ENCODE data around the gene DGKI.

DGKI gene

DNA sequence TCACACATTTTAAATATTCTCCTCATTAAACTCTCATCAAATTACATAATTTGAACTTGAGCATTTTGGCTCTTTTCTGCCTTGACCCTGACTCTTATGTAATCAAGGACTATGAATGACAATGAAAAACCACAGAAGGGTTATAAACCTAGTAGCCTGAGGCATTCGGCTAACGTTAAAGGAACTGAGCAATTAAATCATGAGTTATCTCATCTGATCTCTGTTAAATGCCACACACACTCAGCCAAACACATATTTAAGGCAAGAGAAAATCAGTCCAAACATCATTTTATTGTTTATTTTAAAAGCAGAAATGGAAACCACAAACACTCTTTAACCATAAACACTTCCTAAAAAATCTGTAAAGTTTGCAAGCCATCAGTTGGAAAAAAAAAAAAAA, 204.3 kb downstream of the DGKI start:
- no peak for DNase-seq

DNA sequence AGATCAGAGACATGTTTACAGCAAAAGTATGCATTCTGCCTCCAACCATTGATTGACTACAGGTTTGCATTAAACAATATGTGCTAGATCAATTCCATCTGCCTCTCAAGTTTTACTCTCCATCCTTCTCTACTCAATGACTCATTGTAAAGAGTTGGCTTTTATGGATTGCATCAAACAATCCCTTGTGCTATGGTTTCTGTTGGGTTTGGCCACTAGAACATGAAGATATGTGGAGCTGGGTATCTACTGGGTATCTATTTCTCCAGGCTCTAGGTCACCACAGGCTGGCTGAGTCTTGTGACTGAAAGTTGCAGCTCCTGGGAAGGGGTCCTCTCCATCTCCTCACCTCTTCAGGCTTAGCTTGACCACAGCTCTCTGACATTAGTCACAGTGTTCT, 204.7 kb downstream of the DGKI start:
- DNase-seq: no peak

DNA sequence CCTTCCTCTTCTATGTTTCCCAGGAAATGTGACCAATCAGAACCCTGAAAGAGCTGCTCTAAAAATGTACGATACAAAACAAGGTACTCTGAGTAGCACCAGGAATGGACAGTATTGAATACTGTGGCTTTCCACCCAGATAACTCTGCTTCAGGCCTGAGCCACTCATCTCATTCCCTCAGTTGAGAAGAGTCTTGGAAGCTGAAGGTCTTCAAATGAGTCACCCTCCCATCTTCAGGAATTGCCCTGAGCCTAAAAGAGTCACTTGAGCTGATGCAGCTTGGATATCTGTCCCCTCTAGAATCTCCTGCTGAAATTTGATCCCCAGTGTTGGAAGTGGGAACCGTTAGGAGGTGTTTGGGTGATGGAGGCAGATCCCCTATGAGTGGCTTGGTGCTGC, 210.4 kb downstream of the DGKI start:
- DNase-seq: no peak

DNA sequence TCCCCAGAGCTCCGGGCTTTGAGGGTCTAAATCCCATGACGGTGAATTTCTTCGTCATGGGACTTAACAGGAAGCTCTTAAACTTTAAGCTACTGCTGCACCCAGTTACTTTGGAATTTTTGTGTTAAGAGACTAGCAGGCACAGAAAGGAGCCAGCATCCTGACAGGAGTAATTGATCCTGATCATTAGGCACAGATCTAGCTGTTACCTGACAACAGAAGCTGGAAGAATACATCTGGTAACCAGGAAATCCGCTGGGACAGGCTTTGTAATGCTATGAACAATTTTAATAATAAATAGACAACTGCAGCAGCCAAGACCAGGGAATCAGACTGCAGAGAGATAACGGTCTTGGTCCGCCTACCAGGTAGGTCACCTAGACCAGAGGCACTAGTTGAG, 210.9 kb downstream of the DGKI start:
- no peak for DNase-seq

DNA sequence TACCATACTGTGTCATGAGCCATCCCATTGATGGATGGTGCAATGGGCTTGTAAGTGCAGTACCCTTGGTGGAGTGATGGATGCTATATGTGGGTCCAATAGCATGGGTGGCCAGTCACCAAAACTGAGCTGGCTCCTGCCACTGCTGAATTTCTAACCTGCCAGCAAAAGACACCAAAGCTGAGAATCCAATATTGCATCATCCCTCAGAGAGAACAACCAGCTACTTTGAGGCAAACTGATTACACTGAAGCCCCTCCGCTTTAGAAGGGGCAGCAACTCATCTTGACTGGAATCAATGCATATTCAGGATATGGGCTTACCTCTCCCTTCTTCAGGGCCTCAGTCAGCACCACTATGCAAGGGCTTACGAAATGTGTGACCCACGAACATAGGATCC, 211.6 kb downstream of the DGKI start:
- DNase-seq: no peak

DNA sequence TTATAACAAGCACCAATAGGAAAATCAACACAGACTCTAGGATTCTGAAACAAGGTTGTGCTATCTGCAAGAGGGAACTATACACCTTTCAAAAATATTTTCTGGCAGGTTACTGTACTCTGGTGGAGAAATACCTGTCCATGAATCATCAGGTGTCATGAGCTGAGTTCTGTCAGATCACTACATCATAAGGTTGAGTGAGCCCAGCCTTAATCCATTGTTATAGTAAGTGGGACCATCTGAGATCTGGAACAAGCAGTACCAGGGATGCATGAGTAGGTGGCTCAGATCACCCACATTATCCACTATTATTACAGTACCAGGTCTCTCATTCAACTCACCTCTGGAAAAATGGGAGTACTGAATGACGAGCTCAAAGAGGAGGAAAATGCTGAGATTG, 212.4 kb downstream of the DGKI start:
- no peak for DNase-seq

DNA sequence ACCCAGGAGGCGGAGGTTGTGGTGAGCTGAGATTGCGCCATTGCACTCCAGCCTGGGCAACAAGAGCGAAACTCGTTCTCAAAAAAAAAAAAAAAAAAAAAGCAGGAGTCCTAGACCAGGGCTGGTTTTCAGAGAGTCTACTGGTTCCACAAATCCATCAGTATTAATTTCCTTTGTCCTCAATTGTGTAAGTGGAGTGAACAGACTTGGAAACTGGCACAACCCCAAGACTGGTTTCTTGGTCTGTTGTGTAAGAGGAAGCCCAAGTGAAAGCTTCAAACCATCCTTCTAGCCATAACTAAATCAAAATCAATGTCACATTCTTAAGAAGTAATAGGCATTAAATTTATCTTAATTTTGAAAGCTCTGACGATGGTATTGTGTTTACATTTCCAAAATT, 213.6 kb downstream of the DGKI start:
- DNase-seq: no peak

DNA sequence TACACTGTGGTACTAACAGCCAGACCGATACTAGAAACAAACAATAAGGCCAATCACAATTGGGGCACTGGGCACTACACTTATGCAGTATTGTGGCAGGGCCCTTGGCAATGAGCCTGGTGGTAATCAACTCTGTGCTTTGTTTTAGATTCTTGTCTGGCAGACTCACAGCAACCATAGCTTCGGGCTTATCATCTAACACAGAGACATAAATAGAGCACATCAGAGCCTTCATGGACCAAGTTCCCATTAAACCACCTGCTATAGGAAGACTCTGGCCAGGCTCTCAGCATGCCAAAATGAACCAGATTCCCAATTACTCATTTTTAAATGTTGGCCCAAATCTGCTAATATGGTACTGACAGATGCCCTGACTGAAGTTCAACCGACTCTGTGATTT, 218.6 kb downstream of the DGKI start:
- no peak for DNase-seq

DNA sequence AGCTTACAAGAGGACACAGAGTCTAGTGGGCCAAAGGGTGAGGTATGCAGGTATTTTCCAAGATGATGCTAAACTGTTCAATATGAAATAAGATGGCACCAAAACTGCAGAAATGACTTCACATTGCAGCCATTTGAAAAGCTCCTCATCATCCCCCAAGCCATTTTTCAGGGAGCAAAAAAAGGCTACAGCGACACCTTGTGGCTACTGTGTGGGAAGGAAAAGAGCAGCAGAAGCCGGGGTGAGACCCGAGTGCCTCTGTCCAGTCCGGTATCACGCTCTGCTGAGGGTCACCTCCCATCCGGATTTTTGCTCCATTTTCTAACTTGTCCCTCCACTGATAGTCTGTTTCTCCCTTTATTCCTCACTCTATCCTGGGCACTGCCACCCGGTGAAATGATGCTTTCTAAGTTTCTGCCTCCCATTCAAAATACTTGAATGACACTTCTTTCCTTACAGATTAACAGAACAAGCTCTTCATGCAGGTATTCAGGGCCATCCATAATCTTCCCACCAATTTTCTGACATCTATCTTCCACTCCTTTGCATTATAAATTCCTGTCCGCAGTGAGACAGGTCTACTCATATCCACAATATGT, 220.2 kb downstream of the DGKI start:
- DNase-seq: peak in 2 of 5 donors; percentile 7 to 36

DNA sequence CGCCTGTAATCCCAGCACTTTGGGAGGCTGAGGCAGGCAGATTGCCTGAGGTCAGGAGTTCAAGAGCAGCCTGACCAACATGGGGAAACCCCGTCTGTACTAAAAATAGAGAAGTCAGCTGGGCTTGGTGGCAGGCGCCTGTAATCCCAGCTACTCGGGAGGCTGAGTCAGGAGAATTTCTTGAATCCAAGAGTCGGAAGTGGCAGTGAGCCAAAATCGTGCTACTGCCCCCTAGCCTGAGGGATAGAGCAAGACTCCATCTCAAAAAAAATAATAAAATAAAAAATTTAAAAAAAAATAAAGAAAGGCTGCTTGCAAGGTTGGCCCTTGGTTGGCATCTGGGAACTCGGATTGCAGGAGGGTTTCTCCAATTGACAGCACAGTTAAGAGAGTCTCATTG, 221.6 kb downstream of the DGKI start:
- no peak for DNase-seq

DNA sequence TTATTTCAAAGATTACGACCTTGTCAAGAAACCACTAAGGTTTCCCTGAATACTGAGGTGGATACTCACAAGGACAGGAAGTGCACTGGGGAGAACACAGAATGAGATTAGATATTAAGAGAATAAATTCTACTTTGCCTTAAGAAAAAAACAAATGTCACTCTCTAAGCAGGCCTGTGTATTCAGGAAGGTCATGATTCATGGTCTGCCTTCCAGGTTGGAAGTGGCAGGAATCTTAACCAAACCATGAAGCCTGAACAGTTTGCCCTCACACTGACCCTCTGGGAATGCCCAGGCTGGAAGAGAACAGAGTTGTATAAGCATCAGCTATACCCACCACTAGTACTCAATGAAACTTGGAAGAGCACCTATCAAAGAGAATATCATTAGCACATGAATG, 227.6 kb downstream of the DGKI start:
- DNase-seq: no peak

DNA sequence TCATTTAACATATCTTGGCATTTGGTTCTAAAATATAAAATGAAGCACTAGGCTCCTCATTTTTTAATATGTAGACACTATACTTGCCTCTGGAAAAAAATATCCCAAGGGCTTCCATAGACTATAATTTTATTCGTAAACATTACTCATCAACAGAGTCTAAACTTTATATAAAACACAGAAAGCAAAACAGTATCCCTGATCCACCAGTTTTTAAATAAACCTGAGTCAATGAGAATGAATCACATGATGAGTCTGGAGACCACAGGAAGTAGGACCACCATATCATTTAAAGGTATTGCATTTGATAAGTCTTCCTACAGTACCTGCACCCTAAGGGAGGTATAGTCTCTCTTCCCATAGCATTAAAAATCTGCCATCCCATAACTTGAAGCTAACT, 228.0 kb downstream of the DGKI start:
- no peak for DNase-seq

DNA sequence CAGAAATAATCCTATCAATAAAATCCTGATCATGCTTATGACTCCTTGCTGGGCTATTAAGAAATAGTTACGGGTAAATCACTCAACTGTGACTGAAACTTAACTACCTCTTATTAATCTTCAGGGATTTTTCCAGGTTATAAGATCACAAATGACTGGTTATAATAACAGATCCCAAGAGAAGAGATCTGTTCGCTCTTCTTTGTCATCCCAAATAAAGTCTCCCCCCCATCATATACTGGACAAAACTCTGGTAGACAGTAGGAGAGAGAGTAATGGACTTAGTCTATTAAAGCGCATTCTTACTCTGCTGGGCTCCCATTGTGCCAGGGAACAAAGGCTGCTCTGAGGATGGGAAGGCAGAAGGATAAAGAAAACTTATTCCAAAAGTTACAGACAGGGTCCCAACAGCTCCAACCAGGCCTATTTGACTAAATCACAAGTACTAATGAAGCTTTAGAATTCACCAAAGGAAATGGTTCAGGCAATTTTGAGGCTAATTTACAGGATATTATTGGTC, 233.7 kb downstream of the DGKI start:
- no peak for DNase-seq

DNA sequence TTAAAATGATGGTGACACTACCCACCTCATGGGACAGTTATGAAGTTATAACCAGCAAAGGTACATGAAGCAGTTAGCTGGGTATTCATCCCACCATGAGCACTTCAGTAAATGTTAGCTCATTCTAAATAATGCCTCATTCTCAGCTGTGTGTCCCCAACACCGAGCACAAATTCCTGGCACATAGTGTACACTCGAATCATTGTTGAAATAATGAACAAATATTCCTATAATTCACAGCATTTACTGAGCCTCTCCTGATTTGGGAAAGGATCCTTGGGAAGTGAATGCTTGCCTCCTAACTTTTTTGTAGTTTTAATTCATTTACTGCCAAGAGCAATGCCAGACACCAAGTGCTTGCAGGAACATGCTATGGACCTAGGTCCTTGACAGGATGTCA, 235.2 kb downstream of the DGKI start:
- no peak for DNase-seq

DNA sequence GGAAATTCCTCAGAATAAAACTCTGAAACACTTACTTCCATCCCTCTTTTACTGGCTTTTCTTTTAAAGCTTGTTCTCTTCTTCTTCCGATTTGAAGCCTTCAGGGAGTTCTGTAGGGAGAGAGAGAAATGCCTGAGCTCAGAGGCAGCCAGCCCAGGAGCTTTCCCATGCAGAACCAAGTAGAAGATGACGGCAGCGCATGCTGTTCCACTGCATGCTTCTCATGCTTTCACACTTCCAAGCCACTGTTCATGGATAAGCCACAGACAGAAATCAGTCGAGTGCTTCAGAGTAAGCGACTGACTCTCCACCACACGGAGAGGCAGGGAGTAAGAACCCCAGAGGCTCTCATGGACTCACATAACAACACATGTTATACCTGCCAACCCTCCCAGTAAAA, 237.3 kb downstream of the DGKI start:
- no peak for DNase-seq

DNA sequence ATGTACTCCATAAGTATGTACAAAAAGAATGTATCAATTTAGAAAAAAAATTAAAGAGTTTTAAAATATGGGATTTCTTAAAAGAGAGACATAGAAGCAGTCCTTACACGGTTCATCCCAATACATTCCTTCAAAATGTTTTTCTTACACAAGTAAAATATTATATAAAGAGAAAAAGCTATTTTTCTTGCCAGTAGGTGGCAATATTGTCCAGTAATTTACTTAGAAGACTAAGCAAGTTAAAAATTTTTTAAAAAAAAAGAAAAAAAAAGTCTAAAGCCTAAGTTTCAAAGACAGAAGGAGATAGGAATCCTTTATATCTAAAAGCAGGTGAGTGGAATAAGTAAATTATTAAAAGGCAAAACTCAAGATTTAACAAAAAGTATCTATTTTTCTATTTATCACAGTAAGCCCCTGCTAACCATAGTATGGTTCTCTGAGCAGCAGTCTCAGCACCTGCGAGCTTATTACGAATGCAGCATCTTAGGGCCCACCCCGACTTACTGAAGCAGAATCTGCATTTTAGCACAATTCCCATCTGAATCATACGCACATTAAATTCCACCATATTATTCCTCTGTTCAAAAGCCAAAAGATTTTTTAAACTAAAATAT, 240.6 kb downstream of the DGKI start:
- peak in 1 of 5 donors; percentile 19 for DNase-seq

DNA sequence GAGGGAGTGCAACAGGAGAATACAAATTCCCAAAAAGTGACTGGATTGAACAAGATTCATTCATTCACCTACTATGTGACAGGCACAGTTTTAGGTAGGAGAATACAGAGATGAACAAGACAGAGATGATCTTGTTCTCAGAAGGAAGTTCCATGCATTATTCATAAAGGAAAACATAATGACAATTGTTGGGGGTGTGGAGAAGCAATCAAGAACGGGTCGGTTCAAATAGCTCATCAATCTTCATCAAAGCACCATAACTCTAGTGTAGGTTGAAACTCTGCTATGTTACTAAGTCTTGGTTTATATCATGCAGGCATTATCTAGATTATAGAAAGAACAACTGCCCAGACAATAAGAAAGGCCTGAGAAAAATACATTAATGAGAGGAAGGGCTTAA, 243.7 kb downstream of the DGKI start:
- DNase-seq: no peak

DNA sequence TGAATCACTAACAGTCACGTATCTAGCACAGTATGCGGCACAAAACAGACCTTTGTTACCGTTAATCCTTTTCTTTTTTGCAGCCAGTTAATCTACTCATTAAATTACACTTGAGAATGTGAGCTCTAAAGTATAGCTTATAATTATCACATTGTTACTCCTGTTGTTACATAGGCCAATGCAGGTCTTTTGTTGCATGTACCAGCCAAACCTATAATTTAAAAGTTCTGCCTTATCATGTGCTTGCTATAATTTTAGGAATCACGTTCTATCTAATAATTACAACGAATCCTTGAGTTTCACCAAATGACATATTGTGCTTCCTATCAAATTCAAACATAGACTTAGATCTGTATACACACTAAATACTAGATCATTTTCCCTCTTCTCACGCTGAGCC, 245.1 kb downstream of the DGKI start:
- no peak for DNase-seq

DNA sequence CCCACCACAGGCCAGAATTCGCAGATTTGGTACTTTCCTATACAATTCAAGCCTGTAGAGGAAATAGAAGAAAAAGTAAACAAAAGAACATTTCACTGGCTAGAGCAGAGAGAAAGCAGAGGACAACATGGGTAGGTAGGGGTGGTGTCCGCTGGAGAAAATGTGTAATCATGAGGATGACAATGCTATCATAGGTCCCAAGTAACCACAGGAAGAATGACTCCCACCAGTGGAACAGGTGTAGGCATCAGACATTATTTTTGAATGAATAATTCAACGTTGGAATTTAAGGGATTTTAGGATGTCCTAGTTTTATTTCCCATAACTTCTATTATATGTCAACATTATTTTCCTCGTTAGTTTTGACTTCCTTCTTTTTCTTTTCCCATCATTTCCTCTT, 248.9 kb downstream of the DGKI start:
- DNase-seq: no peak

DNA sequence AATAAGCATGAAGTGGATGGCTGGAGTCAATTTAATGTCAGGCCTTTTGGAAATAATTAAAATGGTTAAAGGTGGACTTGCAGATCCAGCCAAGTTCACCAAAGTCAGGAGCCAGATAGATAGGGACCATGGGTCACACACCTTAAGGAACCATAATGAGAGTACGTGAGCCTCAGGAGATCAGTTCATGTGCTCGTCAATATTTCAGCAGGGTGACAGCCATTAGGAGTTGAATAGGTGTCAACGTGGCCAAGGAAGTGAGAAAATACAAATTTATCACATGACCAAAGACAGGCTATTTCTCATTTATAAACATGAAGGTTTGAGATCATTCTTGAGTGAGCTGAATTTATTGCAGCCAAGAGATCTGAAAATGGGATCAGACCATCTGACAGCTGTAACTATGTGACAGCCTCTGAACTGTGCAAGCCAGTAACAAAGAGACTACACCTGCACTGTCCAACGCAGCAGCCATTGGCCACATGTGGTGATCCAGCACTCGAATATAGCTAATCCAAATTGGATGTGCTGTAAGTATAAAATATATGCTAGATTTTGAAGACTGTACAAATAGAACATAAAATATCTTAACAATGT, 253.6 kb downstream of the DGKI start:
- no peak for DNase-seq

DNA sequence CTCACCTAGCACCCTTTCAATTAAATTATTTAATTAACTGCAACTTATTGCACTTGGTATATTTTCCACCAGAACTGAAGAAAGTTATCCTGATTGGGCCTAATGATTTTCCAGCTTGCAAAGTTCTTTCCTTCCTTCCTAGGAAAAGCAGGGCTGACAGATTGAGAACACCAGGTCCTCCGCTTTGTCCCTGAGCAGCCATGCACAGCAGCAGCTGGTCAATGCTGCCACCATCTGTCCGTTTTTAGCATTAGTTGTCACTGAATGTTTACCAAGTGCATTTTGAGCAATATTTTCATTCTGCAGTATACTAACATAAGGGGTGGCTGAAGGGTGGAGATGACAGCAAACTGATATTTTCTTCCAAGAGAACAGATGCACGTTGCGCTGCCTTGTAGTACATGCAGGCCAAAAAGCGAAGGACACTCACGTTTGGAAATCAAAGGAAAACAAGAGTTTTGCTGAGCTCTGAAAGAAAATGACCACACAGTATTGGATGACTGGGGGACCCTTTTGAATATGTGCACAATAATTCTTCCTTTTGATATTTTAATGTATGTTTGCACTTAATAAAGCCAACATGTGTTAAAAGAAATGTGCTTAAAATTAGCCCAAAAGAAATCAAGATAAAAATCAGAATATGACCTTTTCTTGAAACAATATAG, 254.4 kb downstream of the DGKI start:
- peak in 1 of 5 donors; percentile 27 for DNase-seq

DNA sequence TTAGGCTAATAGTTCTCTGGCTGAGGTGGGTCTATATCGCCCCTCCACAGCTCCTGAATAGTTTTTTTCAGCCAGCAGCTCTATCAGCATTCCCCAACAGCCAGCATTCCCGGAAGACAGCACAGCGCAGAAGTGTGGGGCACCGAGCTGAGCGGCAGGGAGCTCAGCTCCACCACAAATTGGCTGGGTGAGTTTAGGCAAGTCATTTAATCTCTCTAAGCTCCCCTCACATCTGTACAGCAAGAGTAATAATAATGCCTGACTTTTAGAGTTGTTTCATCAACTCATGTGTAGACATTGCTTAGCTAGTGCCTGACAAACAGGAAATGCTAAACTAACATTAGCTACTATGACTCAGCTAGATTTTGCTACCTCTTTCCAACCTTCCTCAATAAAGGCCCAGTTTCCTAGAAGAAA, 255.3 kb downstream of the DGKI start:
- DNase-seq: peak in 1 of 5 donors; percentile 8

DNA sequence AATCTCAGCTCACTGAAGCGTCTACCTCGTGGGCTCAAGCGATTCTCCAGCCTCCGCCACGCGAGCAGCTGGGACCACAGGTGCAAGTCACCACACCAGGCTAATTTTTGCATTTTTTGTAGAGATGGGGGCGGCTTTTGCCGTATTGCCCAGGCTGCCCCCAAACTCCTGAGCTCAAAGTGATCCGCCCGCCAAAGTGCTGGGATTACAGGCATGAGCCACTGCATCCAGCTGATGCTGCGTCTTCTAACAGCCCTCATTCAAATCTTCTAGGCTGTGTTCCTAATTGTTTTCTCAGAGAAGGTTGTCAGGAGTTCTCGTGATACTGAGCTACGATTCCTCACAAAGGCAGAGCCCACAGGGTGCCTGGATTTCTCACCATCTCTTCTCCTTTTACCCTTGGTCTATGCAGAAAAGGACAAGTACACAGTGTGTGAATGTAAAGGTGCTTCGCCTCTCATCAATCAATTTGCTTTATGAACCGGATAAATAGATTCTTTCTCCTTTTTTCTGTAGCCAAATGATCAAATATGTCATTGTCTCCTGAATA, 255.9 kb downstream of the DGKI start:
- no peak for DNase-seq

Data from T-helper 1 cell (primary cell).